Putamen (tissue), 1 donor: ENCODE data around the gene MYLK.

Experiments used
- DNase-seq: peaks from one replicate; pipeline ENCODE4 v3.0.0-alpha.2; 2016; ENCODE audit warnings: low spot score

MYLK gene

GRCh38 chr3:123698813-123699212 lies 185.3 kb downstream of the MYLK start:
- no peak for DNase-seq

- DNase-seq: no peak
Measured at GRCh38 chr3:123696808-123697207, 187.3 kb downstream of the MYLK start.

GRCh38 chr3:123695731-123696640 lies 188.1 kb downstream of the MYLK start:
- DNase-seq: no peak

GRCh38 chr3:123695152-123695551 lies 189.0 kb downstream of the MYLK start:
- DNase-seq: no peak

GRCh38 chr3:123694366-123695087 lies 189.6 kb downstream of the MYLK start:
- no peak for DNase-seq

GRCh38 chr3:123693584-123694190 lies 190.4 kb downstream of the MYLK start:
- no peak for DNase-seq

- no peak for DNase-seq
Measured at GRCh38 chr3:123692671-123693070, 191.5 kb downstream of the MYLK start.

- DNase-seq: no peak
Measured at GRCh38 chr3:123692041-123692440, 192.1 kb downstream of the MYLK start.

GRCh38 chr3:123689831-123690230 lies 194.3 kb downstream of the MYLK start:
- DNase-seq: no peak

GRCh38 chr3:123688241-123688747 lies 195.8 kb downstream of the MYLK start:
- no peak for DNase-seq

- no peak for DNase-seq
Measured at GRCh38 chr3:123687286-123687685, 196.8 kb downstream of the MYLK start.

- DNase-seq: no peak
Measured at GRCh38 chr3:123686251-123686650, 197.9 kb downstream of the MYLK start.

GRCh38 chr3:123685780-123686179 lies 198.4 kb downstream of the MYLK start:
- no peak for DNase-seq

GRCh38 chr3:123684636-123685035 lies 199.5 kb downstream of the MYLK start:
- DNase-seq: no peak

GRCh38 chr3:123684209-123684608 lies 199.9 kb downstream of the MYLK start:
- DNase-seq: no peak

GRCh38 chr3:123683505-123684154 lies 200.5 kb downstream of the MYLK start:
- DNase-seq: no peak

GRCh38 chr3:123682781-123683504 lies 201.2 kb downstream of the MYLK start:
- DNase-seq: no peak

GRCh38 chr3:123682302-123682701 lies 201.8 kb downstream of the MYLK start:
- no peak for DNase-seq

GRCh38 chr3:123679712-123680386 lies 204.3 kb downstream of the MYLK start:
- DNase-seq: no peak

GRCh38 chr3:123678108-123678511 lies 206.0 kb downstream of the MYLK start:
- no peak for DNase-seq
